ENCODE results near the gene TMEM170B.
"Not testable (repeated sequence)": the region's sequence is repeated elsewhere in the genome, so short reads cannot be mapped to it uniquely, and the experiment has no call there.

TMEM170B gene

DNA sequence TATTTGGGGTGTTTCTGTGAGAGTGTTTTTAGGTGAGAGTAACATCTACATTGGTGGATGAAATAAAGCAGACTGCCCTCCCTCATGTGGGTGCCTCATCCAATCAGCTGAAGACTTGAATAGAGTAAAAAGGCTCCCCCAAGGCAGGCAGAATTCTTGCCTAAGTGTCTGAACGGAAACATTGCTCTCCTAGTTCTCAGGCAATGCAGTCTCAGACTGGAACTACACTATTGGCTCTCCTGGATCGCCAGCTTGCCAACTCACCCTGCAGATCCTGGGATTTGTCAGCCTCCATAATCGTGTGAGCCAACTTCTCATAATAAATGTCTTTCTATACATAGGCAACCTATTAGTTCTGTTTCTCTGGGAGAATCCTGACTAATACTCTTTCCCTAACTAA lies 5.5 kb upstream of the TMEM170B start:
- DNase-seq: peak; percentile 17

DNA sequence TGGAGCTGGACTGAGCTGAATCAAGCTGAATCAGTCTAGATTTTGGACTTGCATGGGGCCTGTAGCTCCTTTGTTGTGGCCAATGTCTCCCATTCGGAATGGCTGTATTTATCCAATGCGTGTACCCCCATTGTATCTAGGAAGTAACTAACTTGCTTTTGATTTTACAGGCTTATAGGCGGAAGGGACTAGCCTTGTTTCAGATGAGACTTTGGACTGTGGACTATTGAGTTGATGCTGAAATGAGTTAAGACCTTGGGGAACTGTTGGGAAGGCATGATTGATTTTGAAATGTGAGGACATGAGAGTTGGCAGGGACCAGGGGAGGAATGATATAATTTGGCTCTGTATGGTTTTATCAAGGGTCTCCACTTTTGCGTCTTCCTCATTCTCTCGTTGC lies 3.0 kb upstream of the TMEM170B start:
- DNase-seq: no peak

DNA sequence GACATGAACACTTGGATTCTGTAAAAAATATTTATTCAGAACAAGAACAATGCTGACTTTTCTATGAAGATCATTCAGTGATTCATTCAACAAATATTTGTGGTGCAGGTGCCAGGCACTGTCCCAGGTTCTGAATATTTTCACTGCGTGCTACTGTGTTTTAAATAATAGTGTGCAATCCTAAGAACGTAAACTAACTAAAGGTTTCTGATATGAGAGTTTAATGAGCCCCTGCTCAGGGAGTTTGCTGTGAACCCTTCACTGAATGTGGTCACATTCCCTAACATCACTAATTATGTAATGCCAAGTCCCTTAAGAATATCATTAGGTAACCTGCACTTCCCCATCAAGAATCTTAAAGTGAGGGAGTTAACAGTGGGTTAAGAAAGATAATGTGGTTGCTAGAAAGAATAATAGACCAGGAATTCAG lies 1.7 kb upstream of the TMEM170B start:
- no peak for DNase-seq

DNA sequence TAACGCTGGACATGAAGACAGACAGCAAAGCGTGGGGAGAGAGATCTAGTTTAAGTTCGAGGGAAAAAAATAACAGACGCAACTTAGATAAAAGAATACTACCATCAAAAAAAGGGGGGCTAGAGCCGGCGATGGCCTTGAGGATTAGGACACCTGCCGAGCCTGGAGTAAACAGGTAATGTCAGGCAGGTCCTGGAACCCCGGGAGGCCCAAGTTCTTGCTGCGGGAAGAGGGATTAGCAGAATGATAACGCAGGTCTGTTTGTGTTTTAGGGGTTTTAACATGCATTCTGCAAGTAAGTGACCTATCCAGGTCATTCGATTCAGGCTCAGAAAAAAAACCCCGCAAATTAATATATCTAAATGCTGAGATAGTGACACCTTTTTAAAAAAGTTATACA lies 754 bp upstream of the TMEM170B start:
- no peak for DNase-seq

GRCh38 chr6:11538052-11538818 lies 686 bp downstream of the TMEM170B start:
- DNase-seq: no peak

GRCh38 chr6:11538819-11539468 lies 1.4 kb downstream of the TMEM170B start:
- no peak for DNase-seq

DNA sequence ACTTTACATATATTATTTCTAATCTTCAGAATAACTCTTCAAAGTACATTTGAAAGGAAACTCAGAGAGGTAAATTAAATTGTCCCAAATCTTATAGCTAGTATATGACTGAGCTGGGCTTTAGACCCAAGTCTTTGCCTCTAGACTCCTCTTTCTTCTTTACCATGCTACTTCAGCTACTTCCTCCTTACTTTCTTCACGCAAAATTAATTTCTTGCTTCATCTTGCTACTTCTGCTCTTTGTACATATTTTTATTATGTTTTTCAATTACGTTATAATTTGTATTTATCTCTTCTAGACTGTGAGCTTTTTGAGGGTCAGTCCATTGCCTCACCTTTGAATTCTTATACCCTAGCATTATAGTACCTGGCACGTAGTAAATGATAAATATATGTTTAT lies 5.3 kb downstream of the TMEM170B start:
- DNase-seq: no peak

- no peak for DNase-seq
These were observed 6.5 kb downstream of the TMEM170B start for GRCh38 chr6:11543919-11544518.

DNA sequence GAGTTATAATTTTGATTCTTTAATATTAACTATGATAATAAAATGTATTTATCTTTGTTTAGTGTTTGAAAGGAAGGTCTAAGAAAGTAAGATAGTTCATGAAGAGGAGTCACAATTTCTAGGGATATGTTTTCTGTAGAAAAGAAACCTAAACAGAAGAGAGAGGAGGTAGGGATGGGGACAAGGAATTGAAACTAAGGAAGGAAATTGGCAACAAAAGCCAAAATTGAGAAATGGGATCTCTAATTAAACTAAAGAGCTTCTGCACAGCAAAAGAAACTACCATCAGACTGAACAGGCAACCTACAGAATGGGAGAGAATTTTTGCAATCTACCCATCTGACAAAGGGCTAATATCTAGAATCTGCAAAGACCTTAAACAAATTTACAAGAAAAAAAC lies 10.3 kb downstream of the TMEM170B start:
- DNase-seq: not testable (repeated sequence)

DNA sequence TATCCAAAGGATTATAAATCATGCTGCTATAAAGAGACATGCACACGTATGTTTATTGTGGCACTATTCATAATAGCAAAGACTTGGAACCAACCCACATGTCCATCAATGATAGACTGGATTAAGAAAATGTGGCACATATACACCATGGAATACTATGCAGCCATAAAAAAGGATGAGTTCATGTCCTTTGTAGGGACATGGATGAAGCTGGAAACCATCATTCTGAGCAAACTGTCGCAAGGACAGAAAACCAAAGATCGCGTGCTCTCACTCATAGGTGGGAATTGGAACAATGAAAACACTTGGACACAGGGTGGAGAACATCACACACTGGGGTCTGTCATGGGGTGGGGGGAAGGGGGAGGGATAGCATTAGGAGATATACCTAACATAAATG lies 11.0 kb downstream of the TMEM170B start:
- DNase-seq: not testable (repeated sequence)

DNA sequence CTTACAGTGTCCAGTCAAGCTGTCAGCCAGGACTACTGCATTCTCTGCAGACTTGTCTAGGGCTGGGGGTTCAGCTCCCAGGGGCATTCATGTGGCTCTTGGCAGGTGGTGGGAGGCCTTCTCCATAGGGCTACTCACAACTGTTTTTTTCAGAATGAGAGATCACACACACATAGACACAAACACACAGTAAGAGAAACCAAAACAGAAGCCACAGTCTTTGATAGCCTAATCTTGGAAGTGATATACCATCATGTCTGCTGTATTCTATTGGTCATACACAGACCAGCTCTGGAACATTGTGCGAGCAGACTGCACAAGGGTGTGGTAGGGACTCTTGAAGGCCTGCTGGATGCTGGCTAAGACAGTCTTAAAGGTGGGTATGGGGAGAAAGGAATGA lies 13.5 kb downstream of the TMEM170B start:
- no peak for DNase-seq

DNA sequence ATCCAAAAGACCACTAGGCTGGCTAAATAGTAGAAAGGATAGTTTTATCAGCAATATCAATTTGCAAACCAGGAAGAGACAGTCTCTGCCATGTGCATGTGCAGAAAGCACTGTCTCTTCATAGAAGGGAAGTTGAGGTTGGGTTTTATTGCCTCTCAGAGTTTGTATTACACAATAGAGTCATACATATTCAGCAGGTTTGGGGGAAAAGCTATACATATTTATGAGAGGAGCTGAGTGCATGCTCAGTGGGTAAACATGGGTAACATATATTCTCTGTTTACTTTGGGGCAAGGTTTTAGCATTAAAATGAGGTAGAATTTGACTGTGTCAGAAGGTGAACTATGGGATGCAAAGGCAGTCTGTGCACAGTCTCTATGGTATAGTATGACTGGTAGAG lies 14.9 kb downstream of the TMEM170B start:
- no peak for DNase-seq

GRCh38 chr6:11553824-11554223 lies 16.3 kb downstream of the TMEM170B start:
- no peak for DNase-seq

DNA sequence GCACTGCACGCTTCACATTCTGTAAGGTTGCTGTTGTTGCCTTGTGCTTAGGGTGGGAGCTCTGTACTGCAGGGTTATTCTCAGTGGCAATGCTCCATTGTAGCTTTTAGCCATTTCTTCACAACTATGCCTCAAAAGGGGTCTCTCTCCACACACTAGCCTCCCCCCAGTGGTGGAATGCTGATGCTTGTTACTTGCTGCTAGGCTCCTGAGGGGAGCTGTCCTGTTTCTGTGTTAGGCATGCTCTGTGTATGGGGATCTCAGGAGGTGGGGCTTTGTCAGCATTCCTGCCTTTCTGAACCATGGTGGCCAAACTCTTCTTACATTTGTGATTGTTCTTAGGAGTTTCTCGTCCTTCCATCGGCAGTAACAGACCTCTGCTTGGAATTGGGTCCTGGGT lies 18.8 kb downstream of the TMEM170B start:
- DNase-seq: no peak

GRCh38 chr6:11563793-11564192 lies 26.2 kb downstream of the TMEM170B start:
- no peak for DNase-seq

DNA sequence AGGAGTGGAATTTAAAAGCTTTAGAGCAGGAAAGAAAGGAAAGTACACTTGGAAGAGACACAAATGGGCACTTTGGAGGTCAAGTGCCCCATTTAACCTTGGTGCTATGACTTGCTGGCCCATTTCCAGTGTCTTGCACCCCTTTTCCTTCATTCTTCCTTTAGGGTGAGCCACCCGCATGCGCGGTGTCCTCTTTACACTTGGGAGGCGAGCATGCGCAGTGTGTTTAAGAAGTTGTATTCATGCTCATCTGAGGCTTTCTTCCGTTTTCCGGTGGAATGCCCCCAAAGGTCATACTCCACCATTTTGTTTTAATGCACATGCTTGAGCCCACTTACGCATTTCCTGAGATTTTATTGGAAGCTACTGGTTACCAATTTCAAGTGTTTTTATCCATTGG lies 29.1 kb downstream of the TMEM170B start:
- DNase-seq: no peak

DNA sequence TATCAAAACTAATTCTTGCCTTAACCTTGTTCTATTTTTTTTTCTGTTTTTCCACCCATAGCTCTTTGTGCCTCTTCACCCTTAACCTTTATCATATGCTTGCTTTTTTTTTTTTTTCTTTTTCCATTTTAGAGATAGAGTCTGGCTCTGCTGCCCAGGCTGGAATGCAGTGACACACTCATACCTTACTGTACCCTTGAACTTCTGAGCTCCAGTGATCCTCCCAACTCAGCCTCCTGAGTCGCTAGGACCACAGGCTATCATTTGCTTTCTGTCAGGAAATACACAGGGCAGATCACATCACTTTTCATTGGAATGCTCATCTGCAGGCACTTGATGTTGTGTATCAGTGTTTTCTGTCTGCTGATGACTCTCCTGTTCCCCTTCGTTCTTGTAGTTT lies 33.5 kb downstream of the TMEM170B start:
- no peak for DNase-seq

GRCh38 chr6:11575408-11576033 lies 38.0 kb downstream of the TMEM170B start:
- peak; percentile 29 for DNase-seq

GRCh38 chr6:11580686-11581405 lies 43.3 kb downstream of the TMEM170B start:
- DNase-seq: no peak

- no peak for DNase-seq
These were observed 46.7 kb downstream of the TMEM170B start for GRCh38 chr6:11584244-11584643.

DNA sequence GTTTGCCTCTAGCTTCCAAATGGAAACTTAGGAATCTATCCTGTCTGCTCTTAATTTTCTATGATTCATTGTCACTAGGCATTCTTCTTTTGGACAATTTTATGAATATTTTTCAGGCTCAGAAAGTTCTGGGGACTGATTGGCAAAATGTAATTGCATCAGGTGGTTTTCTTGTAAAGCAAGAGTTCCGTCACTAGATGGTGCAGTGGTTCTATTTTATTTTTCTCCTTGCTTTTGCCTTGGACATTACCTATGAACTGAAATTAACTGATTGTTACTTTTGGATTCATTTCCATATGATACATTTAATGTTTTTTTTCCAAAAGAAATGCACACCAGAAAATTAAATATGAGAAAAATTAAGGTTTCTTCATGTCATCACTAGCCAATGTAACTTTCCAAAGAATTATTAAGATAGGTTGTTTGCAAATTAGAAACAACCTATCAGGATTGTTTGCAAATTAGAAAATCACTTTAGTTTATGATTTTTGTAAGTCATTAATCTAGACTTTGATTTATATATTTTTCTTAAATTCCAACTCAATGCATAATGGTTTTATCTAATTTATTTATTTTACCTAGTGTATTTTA lies 48.0 kb downstream of the TMEM170B start:
- DNase-seq: no peak

GRCh38 chr6:11586117-11586516 lies 48.6 kb downstream of the TMEM170B start:
- no peak for DNase-seq

DNA sequence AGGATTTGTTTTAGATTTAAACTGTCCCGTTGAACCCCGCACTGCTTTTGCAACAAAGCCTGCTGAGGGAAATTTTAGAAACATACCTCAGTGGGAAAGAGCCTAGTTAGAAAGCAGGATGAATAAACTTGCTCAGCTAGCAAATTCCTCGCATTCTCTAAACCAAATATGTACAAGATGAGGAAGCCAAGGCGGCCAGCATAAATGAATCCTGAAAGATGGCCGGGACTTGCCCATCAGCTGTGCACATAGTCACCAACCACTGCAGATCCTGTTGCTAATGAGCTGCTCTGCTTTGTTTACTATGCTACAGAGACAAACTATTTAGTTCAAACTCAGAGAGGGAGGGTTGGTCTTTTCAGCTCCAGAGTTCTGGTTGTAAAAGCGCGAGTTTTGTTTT lies 49.0 kb downstream of the TMEM170B start:
- no peak for DNase-seq

All from NCI-H446 treated with DMSO at 0.1 percent for 48 hours (cell line).